ENCODE results near the gene MAP7D1. TPM values are rescaled to one million over a fixed set of nuclear protein-coding genes. Genes with fewer than 3 reads are reported as not detected.

Gene MAP7D1
- total and polyA plus RNA-seq, 2 experiments from 2014 or later = 141 to 239 TPM

DNA sequence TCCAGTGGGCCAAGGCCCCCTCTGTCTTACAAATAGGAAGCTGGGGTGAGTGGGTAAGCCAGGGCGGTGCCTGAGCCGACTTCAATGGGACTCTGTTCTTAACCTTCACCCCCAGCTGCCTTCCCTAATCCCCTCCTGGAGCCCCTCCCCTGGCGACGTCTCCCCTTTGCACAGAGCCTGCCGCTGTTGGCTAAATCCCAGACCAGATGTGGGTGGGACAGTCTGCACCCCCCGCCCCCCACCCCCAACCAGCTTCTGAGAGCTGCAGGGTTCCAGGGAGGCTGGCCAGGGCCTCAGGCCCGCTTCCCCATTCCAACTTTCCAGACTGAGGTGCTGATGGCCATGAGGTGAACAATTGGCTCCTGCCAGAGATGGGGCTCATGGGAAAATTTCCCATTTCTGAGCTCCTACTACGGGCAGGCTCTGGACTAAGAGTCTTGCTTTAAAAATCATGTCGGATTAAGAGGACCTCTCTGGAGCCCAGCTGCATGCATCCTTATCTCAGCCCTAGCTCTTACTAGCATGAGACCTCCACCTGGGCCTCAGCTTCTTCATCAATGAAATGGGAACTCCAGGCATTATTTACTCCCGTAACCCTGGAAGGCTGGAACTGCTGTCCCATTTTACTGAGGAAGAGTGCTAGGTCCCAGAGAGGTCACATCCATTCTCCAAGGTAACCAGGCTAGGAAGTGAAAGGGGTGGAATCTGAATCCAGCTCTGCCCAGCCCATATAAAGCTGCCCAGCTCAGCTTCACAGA, 37.3 kb upstream of the MAP7D1 start:
- Histone ChIP-seq H3K27ac (no peak overlapping the region), H3K9me3 (ENCODE audit: low read depth) (no peaks in the 10 kb centered on the region), H3K4me3 (no peak overlapping the region), H3K36me3 (no peaks in the 10 kb centered on the region), H3K4me1 (ENCODE audit: low read depth) (no peaks in the 10 kb centered on the region), H3K27me3 (peaks cover 20% of the 10 kb centered on the region)
- TF ChIP-seq CTCF (IDR thresholded peaks at IDR 0.05; ENCODE audit: low read depth, low read length) = no peak
- no peak for DNase-seq (ENCODE audit: low read depth in 1 of 2, low spot score in 1 of 2)

GRCh38 chr1:36119456-36119855, 36.5 kb upstream of the MAP7D1 start:
- H3K4me3 ChIP-seq = no peak overlapping the region
- H3K27ac ChIP-seq = no peak overlapping the region
- H3K36me3 ChIP-seq = no peaks in the 10 kb centered on the region
- no peak for TF ChIP-seq CTCF (IDR thresholded peaks at IDR 0.05; ENCODE audit: low read depth, low read length)
- H3K9me3 ChIP-seq (ENCODE audit: low read depth) = no peaks in the 10 kb centered on the region
- peak in 1 of 2 donors; percentile 36 for DNase-seq (ENCODE audit: low read depth in 1 of 2, low spot score in 1 of 2)
- H3K27me3 ChIP-seq = peaks cover 29% of the 10 kb centered on the region
- H3K4me1 ChIP-seq (ENCODE audit: low read depth) = no peaks in the 10 kb centered on the region

- H3K27ac ChIP-seq = no peak overlapping the region
- H3K4me1 ChIP-seq (ENCODE audit: low read depth) = no peaks in the 10 kb centered on the region
- no peaks in the 10 kb centered on the region for H3K9me3 ChIP-seq (ENCODE audit: low read depth)
- no peak overlapping the region for H3K4me3 ChIP-seq
- H3K27me3 ChIP-seq = peaks cover 49% of the 10 kb centered on the region
- H3K36me3 ChIP-seq = no peaks in the 10 kb centered on the region
- no peak for DNase-seq (ENCODE audit: low read depth in 1 of 2, low spot score in 1 of 2)
- no peak for TF ChIP-seq CTCF (IDR thresholded peaks at IDR 0.05; ENCODE audit: low read depth, low read length)
Observed at GRCh38 chr1:36122062-36123030, 33.6 kb upstream of the MAP7D1 start.

GRCh38 chr1:36123356-36123755, 32.6 kb upstream of the MAP7D1 start:
- H3K27me3 ChIP-seq = peaks cover 49% of the 10 kb centered on the region
- no peak overlapping the region for H3K27ac ChIP-seq
- H3K9me3 ChIP-seq (ENCODE audit: low read depth) = no peaks in the 10 kb centered on the region
- no peak overlapping the region for H3K4me3 ChIP-seq
- H3K4me1 ChIP-seq (ENCODE audit: low read depth) = no peaks in the 10 kb centered on the region
- no peak for TF ChIP-seq CTCF (IDR thresholded peaks at IDR 0.05; ENCODE audit: low read depth, low read length)
- no peak for DNase-seq (ENCODE audit: low read depth in 1 of 2, low spot score in 1 of 2)
- H3K36me3 ChIP-seq = no peaks in the 10 kb centered on the region

- no peak overlapping the region for H3K27ac ChIP-seq
- H3K4me1 ChIP-seq (ENCODE audit: low read depth) = no peaks in the 10 kb centered on the region
- no peak overlapping the region for H3K4me3 ChIP-seq
- H3K27me3 ChIP-seq = peaks cover 49% of the 10 kb centered on the region
- H3K36me3 ChIP-seq = no peaks in the 10 kb centered on the region
- no peak for DNase-seq (ENCODE audit: low read depth in 1 of 2, low spot score in 1 of 2)
- no peak for TF ChIP-seq CTCF (IDR thresholded peaks at IDR 0.05; ENCODE audit: low read depth, low read length)
- no peaks in the 10 kb centered on the region for H3K9me3 ChIP-seq (ENCODE audit: low read depth)
Observed at GRCh38 chr1:36124404-36125128, 31.4 kb upstream of the MAP7D1 start.
